Activated effector memory CD4-positive, alpha-beta T cell treated with Interleukin-2 at 50 U/mL for 16 hours (primary cell): ENCODE results near the gene KLHDC8A.
"Not testable (repeated sequence)": the region's sequence is repeated elsewhere in the genome, so short reads cannot be mapped to it uniquely, and the experiment has no call there.

ENCODE experiments used
- DNase-seq: peaks from one replicate; pipeline ENCODE4 v3.0.0-alpha.2; 2020

KLHDC8A gene, protein sequence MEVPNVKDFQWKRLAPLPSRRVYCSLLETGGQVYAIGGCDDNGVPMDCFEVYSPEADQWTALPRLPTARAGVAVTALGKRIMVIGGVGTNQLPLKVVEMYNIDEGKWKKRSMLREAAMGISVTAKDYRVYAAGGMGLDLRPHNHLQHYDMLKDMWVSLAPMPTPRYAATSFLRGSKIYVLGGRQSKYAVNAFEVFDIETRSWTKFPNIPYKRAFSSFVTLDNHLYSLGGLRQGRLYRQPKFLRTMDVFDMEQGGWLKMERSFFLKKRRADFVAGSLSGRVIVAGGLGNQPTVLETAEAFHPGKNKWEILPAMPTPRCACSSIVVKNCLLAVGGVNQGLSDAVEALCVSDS

DNA sequence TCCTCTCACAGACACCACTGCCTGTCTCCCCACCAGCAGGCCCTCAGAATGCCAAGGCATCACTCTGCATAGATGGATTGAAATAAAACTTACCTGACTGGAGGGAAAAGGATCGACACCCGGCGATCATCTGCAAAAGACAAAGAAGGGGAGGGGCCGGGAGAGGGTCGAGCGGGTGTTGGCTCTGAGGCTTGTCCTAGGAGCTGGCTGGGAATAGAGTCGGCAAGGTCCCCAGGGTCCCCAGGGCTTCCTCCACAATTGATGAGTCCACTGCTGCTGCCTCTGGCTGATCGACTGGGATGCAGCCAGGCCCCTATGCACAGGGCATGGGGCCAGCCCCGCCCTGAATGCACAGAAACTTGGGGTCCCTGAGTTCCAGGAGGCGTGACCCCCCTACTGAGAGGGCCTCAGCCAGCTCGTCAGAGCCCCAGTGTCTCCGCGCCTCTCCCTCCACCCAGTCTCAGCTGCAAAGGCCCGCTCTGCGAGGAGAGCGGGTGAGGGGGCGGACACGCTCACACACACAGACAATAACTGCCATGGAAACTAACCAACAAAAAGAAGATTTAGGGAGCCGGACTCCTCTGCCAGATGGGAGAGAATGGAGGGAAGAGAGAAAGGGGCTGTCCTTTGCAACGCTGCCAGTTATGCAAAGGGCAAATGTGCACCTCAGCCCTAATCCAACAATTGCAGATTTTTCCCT lies at the start of gene KLHDC8A:
Gene KLHDC8A (minus strand): TSS at position 483 of the 700 bp plus-strand sequence. CDS start 13,318 bp downstream, outside the sequence.
- no peak for DNase-seq

DNA sequence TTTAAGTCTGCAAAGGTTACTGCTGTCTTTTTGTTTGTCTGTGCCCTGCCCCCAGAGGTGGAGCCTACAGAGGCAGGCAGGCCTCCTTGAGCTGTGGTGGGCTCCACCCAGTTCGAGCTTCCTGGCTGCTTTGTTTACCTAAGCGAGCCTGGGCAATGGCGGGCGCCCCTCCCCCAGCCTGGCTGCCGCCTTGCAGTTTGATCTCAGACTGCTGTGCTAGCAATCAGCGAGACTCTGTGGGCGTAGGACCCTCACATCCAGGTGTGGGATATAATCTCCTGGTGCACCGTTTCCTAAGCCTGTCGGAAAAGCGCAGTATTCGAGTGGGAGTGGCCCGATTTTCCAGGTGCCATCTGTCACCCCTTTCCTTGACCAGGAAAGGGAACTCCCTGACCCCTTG lies 49.5 kb upstream of the KLHDC8A start:
- DNase-seq = not testable (repeated sequence)

DNA sequence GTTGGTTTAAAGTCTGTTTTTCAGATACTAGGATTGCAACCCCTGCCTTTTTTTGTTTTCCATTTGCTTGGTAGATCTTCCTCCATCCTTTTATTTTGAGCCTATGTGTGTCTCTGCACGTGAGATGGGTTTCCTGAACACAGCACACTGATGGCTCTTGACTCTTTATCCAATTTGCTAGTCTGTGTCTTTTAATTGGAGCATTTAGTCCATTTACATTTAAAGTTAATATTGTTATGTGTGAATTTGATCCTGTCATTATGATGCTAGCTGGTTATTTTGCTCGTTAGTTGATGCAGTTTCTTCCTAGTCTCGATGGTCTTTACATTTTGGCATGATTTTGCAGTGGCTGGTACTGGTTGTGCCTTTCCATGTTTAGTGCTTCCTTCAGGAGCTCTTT lies 47.8 kb upstream of the KLHDC8A start:
- DNase-seq = not testable (repeated sequence)

DNA sequence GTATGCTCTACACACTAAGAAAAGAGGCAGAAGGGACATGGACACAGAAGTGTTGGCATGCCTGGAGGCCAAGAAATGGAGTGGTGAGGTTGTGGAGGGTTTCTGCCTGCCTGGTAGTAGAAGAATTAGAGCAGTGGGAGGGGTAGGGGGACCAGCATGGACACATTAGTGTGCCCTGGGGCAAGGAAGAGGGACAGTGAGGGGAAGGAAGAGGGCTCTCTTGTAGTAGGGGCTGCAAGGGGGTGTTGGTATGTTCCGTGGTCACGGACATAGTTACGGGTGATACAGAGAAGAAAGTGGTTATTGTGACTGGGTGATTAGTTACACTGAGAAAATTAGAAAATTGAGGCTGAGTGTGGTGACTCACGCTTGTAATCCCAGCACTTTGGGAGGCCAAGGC lies 41.9 kb upstream of the KLHDC8A start:
- no peak for DNase-seq

DNA sequence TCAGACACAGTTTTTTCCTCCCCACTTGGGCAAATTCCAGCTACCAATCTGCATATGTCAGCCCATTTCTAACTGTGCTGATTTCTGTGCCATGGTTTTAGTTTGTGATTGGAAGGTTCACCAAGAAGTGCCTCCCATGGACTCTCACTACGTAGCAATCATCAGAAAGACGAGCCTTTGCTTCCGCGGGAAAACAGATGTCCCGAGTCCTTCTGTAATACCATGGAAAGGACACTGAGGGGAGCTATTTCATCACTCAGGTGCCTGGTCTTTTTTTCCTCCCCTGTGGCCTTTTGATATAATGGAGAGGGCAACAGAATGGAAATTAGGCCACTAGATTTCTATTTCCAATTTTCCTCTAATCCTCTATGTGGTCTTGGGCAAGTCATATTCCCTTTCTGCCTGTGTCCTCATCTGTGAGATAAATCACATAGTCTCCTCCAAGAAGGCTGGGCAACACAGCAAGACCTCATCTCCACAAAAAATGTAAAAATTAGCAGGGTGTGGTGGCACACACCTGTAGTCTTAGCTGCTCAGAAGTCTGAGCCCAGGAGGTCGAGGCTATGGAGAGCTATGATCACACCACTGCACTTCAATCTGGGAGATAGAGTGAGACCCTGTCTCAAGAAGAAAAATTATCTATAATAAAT lies 40.4 kb upstream of the KLHDC8A start:
- DNase-seq = no peak

DNA sequence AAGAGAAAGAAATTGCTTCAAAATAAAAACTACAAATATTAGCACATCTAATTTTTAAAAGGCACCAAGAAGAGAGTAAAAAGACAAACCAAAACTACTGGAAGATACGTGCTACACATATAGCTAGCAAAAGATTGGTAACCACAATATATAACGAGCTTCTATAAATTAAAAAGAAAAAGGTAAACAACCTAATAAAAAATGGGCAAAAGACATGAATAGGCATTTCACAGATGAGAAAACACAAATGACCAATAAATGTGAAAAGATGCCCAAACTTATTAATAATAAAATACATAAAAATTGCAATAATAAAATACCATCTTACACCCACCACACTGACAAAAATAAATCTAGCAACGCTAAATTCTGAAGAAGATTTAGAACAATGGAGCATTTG lies 38.9 kb upstream of the KLHDC8A start:
- DNase-seq = no peak

DNA sequence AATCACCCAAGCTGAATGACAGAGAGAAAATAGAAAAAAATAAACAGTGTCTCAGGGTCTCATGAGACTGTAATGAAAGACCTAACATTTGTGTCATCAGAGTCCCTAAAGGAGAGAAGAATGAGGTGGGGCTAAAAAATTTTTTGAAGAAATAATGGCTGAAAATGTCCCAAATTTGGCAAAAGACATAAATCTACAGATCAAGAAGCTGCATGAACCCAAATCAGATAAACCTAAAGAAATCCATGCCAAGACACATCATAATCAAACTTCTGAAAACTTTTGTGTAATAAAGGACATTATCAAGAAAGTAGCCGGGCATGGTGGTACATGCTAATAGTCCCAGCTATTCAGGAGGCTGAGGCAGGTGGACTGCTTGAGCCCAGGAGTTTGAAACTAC lies 35.9 kb upstream of the KLHDC8A start:
- no peak for DNase-seq

DNA sequence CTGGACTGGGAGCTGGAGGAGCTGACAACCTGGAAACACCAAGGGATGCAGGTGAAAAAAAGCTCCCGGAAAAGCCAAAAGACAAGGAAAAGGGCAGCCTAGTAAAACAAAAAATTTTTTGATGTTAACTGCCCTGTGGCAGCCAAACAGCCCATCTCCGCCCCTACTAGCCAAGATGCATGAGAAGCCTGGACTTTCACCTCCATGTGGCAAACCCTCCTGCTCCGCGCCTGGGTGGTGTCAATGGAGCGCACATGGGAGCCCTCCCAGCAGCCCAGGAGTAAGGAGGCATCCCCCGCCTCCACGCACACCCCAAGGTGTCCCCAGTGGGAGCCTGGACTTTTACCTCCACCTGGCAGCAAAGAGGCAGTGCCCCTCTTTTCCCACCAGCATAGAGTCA lies 34.7 kb upstream of the KLHDC8A start:
- no peak for DNase-seq

DNA sequence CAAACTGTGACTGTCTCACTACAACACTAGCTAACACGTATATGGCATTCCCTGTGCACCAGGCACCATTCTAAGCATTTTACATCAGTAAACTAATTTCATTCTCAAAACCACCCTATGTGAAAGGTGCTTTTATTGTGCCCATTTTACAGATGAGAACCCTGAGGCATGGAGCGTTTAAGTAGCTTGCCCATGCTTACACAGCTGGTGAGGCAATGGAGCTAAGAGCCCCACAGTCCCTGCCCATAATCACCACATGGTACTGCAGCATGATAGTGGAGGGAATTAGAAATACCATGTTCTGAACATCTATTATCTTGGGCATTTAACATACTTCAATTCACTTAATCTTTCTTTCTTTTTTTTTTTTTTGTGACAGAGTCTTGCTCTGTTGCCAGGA lies 31.1 kb upstream of the KLHDC8A start:
- no peak for DNase-seq

DNA sequence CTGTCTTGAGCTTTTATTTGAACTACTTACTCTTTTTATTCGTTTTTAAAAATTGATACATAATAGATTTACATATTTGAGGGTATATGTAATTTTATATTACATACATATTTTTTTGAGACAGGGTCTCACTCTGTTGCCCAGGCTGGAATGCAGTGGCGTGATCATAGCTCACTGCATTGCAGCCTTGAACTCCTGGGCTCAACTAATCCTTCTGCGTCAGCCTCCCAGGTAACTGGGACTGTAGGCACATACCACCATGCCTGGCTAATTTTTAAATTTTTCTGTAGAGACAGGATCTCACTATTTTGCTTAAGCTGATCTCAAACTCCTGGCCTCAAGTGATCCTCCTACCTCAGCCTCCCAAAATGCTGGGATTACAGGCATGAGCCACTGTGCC lies 26.3 kb upstream of the KLHDC8A start:
- DNase-seq = not testable (repeated sequence)

DNA sequence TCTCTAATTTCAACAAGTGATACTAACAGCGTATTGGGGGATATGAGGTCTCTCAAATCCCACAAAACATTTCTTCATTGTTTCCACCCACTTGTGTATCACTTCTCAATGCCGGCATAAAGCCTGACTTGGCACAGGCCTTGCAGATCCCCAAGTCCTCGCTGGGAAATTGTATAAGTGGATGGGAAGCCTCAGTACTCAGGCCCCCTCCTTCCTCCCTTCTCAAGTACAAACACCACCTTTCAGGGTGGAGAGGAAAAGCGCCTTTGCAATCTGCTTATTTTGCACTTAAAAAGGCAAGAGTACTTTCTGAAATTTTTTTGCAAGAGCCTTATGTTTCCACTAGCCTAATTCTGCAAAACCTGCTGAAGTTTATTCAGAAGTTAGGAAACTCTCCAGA lies 25.8 kb upstream of the KLHDC8A start:
- DNase-seq = no peak

DNA sequence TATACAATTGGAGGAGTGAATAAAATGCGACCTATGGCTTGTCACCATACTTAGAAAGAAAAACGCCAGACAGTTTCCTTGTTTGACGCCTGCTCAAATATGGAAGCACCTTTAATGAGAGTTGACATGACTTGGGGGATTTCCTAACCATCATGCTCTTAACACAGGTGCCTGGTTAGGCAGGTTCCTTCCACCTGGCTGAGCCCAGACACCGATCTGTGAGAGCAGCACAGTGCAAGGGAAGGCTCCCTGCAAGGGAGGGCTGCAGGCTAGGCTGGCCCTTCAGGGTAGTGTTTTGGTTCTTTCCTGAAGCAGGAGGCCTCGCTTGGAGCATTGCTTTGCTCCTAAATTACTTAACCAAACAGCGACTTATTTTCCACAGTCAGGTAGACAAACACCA lies 24.6 kb upstream of the KLHDC8A start:
- no peak for DNase-seq

DNA sequence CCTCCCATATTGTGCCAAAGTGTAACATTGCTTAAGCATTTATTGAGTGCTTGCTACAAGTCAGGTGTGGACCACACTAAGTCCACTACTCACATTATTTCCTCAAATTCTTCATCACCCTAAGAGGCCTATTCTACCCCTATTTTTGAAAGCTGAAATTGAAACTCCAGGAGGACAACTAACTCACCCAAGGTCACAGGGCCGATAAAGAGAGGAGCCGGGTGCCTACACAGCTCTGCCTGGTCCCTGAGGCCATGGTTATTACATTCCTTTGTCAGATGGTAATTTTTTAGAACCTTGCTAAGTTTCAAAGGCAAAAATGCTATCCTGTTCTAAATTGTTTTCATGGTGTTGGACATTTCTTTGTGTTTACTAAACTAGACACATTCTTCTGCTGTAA lies 24.2 kb upstream of the KLHDC8A start:
- no peak for DNase-seq

DNA sequence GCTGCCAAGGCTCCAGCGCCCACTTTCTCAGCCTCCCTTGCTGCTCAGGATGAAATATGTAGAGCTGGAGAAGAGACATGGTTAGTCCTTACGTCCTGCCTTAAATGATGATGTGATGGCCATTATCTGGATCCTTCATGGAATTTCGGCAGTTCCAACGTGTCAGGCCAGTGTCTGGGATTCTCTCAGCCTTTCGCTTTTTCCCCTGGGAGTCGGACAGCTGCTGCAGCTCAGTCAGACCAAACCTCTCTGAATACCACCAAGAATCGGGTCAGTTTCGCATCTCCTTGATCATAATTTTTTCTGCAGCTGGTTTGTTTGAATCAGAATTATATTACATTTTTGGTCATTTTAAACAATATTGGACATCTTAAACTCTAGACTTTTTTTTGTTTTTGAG lies 22.3 kb upstream of the KLHDC8A start:
- no peak for DNase-seq

DNA sequence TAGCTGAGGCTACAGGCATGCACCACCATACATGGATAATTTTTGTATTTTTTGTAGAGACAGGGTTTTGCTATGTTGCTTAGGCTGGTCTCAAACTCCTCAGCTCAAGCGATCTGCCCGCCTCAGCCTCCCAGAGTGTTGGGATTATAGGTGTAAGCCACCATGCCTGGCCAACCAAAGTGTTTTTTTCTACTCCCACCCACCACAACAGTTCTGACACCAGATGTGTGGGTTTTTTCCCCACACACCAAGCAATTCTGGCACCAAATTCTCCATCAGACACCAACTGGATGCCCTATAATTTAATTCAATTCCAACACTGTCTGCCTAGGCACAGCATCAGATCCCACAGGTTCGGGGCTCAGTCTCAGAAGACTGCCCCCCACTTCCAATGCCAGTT lies 20.6 kb upstream of the KLHDC8A start:
- no peak for DNase-seq

DNA sequence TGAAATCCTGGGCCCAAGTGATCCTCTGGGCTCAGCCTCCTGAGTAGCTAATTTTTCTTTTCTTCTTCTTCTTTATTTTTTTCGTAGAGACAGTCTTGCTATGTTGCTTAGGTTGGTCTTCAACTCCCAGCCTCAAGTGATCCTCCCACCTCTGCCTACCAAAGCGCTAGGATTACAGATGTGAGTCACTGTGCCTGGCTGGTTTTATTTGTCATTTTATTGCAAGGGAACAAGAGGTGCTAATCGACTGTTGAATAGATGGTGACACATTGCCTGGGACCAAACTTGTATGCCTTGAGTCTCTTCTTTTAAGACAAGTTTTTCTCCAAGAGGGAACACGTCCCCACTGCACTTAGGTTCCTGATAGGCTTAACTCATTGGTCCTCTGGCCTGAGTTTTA lies 20.0 kb upstream of the KLHDC8A start:
- no peak for DNase-seq

DNA sequence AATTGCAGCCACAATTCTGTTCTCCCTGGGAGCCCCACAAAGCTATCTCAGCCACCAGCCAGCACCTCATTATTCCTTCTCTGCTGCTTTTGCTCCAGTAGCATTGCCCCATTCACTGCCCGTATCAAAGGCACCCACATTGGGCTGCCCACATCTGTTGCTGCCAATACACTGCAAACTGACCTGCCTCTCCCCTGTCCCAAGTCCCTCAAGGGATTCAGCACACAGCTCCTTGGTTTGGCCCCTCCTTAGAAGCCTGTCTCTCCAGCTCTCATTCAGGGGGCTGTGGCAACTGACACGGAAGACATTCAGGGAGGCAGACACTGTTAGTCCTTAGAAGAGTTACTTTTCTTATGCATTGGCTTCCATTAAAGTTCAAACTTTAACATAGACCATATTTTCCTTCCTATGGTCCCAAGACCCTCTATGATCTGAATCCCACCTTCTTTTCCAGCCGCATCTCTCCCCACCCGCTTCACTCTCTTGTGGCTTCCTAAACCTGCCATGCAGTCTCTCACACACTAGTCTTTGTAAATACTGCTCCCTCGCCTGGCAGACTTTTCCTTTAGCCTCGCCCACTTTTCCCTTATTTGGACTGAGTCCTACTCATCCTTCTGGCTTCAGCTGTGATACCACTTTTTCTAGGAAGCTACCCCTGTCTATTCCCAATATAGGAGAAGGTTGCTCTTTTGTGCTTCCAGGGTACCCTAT lies 19.3 kb upstream of the KLHDC8A start:
- DNase-seq = no peak

DNA sequence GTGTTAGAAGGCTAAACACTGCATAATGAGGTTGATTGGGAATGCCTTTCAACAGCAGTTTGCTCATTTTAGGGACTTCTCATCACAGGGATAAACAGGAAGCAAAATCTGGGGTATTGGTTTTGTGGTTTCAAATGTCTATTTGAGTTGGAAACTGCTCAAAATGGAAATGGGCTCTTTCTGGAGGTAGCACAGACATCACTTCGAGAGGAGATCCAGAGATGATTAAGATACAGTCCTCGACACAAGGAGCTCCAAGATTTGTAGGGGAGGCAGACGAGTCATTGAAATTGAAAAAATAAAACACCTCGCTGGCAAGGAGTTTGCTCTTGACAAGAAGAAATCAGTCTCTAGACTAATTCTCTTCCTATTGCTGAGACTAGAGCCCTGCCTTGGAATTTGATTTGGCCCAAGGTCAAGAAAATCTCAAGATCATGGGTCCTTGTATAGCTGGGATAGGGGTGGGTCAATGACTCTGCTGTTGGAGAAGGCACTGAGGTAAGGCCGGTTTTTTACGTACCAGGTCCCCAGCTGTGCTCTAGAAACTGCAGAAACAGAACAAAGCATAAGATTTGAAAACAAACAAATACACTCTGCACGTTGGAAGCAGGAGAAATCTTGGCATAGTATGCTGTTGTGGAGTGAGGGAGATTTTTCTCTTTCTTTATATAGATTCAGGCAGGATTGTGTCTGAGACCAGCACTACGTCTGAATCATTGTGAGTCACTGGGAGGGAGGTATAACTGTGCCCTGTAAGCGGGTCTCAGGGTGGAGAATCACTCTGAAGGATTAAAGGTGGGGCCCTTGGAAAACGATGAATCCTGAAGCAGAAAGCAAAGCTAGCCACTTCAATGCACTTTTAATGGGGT lies 17.7 kb upstream of the KLHDC8A start:
- no peak for DNase-seq

DNA sequence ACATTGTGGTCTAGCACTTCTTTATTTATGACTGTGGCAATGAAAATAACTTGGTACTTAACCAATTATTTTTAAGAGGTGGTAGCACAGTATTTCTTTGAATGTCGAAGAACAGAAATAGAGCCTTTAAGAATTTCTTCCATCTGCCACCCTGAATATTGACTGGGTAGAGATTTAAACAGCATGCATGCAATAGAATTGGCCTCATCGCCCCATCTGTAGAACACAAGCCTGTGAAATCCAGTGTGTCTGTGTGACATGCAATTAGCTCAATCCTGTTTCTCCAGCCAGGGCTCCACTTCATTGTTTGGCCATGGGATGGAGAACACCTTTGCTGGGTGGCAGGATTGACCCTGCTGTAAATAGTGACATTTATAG lies 17.1 kb upstream of the KLHDC8A start:
- no peak for DNase-seq

DNA sequence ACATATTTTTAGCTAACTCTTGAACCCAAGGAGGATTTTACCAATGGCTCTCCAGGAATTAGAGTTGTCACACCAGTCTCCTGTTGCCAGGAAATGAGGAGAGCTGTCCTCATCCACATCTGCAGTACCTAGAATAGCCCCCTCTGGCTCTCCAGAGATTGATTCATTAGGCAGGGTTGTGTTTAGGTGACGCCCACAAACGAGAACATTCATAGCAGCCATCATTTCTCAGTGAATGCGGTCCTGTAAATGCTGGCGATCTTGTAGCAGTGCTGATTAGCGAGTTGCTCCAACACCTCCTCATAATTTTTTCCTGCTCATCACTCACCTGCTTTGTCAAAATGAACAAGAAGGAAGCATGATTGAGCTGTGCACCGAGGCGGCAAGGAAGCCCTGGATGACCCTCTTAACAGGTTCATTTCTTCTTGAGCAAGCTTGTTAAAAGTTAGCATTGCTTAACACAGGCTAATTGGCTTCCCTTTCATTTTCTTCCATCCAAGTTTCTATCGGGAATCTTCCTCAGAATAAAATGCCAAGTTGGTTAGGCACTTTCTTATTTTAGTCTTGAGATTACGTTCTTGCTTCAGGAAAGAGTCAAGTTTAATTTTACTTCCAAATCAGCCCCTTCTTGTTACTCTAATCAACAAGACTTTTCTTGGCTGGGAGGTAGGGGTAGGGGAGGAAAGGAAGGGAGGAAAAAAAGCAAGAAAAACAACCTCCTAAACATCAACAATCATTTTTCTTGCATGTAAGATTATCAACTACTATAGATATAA lies 16.5 kb upstream of the KLHDC8A start:
- no peak for DNase-seq

DNA sequence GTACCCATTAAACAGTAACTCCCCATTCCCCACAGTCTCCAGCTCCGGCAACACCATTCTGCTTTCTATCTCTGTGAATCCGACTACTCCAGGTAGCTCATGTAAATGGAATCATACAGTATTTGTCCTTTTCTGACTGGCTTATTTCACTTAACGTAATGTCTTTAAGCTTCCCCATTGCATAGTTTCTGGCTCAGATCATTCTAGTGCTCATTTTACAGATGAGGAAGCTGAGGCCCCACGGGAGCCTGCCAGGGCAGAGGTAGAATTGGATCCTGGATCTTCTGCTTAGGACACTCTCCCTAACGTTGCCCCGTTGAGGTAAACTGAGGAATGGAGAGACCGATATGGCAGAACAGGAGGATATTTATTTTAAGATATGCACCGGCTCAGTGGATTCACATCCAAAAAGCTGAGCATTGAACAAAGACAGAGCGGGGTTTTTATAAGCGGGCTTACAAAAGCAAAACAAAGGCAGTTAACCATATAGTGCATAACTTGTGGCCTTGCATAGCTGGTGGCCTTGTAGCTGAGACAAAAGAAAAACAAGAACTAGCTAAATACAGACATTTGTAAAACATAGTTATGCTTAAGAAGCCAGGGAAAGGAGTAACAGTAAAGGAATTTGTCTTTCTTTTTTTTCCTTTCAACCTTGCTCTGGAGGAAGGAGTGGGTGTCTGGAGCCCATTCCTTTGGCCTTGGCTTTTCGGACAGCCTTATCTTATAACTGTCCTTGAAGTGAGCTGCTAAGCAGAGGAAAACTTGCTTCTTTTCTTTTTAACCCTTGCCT lies 15.3 kb upstream of the KLHDC8A start:
- no peak for DNase-seq
